Measurements from ENCODE around the gene TMA7B. TPM values are rescaled to one million over a fixed set of nuclear protein-coding genes. Genes with fewer than 3 reads are reported as not detected.

Gene TMA7B
- total and polyA plus RNA-seq, 2 donors (not counting 3 experiments of a cell fraction or from before 2014, with no cell fraction given) = not detected

DNA sequence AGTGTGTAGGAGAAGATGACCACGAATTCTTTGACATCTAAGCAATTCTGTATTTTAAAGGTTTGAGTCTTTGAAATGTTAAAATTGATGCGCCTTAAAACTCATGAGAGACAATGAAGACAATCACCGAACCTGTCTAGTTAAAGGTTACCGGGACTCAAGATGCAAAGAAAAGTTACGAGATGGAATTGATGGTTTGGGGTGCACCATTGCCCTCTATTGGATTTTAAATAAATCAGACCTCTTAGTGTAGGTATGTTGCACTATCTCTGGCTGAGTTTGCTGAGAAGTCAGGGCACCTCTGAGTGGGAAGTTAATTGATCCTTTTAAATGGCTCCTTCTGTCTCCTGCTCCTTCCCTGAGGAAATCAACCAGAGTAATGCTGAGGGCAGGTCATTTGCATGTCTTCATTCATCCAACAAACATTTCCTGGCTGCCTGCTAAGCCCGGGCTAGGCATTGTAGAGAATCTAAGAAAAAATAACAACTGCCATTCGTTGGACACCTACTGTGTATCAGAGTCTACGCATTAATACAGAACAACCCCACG is 19.4 kb upstream of the TMA7B start:
- Histone ChIP-seq H2AFZ (ENCODE audit: low read depth, low read length) (no peak overlapping the region), H3K9me1 (replicated peaks; ENCODE audit: control insufficient read depth, extremely low read depth, insufficient read depth, low read length) (no peaks in the 10 kb centered on the region), H3K27me3 (ENCODE audit: control insufficient read depth in 2 of 2, insufficient read depth in 2 of 2, low read length in 2 of 2) (peaks cover 13 to 15% of the 10 kb centered on the region in 2 experiments), H3K36me3 (ENCODE audit: control insufficient read depth in 2 of 2, extremely low read depth in 1 of 2, insufficient read depth in 2 of 2, low read length in 2 of 2) (no peaks in the 10 kb centered on the region), H3K9ac (replicated peaks; ENCODE audit: extremely low read depth, insufficient read depth, low read length) (no peak overlapping the region), H3K27ac (ENCODE audit: insufficient read depth, low read depth, low read length) (no peak overlapping the region), H3K4me1 (ENCODE audit: control insufficient read depth, extremely low read depth, insufficient read depth, low read length) (no peaks in the 10 kb centered on the region), H3K9me3 (replicated peaks; ENCODE audit: control insufficient read depth, insufficient read depth, low read length) (no peaks in the 10 kb centered on the region), H3K79me2 (ENCODE audit: control insufficient read depth, insufficient read depth, low read length) (no peaks in the 10 kb centered on the region), H3K4me2 (ENCODE audit: insufficient read depth, low read length) (no peak overlapping the region), H3K4me3 (replicated peaks in 1 of 3; ENCODE audit: insufficient read depth in 1 of 3, low read depth in 1 of 3, low read length in 3 of 3) (no peak overlapping the region), H4K20me1 (replicated peaks; ENCODE audit: control insufficient read depth, extremely low read depth, insufficient read depth, low read length) (no peaks in the 10 kb centered on the region)
- dilution Hi-C loops (cut with MboI; ENCODE audit: extremely low pct_ligation_motif_present, low sequenced_read_pairs) = no loop called here
- intact Hi-C loops (cut with micrococcal nuclease) = no loop called here
- POLR2A ChIA-PET = no interaction called here
- no TSS peak for BruUV-seq (replicated peaks)
- DNase-seq (ENCODE audit: low read depth, low spot score) (no peak), FAIRE-seq (no peak)
- TF ChIP-seq GATA2 (IDR thresholded peaks at IDR 0.05; ENCODE audit: insufficient read depth, insufficient read length, low read depth, low read length) = no peak
- TF ChIP-seq CTCF (IDR thresholded peaks at IDR 0.05; ENCODE audit: extremely low read depth in 1 of 2, insufficient read depth in 1 of 2, low read depth in 1 of 2, low read length in 2 of 2) = no peak
- TF ChIP-seq, protein P1, sequence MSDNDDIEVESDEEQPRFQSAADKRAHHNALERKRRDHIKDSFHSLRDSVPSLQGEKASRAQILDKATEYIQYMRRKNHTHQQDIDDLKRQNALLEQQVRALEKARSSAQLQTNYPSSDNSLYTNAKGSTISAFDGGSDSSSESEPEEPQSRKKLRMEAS (IDR thresholded peaks at IDR 0.05; ENCODE audit: insufficient read depth, insufficient read length) = no peak
- no peak for TF ChIP-seq FOS (IDR thresholded peaks at IDR 0.05; ENCODE audit: borderline replicate concordance, insufficient read depth, low read length)
- CTCF ChIA-PET = no interaction called here

GRCh38 chr22:39941601-39942000 is 18.6 kb upstream of the TMA7B start:
- H3K36me3 ChIP-seq (ENCODE audit: control insufficient read depth in 2 of 2, extremely low read depth in 1 of 2, insufficient read depth in 2 of 2, low read length in 2 of 2) = no peaks in the 10 kb centered on the region
- no peak overlapping the region for H2AFZ ChIP-seq (ENCODE audit: low read depth, low read length)
- no peaks in the 10 kb centered on the region for H3K79me2 ChIP-seq (ENCODE audit: control insufficient read depth, insufficient read depth, low read length)
- H3K27ac ChIP-seq (ENCODE audit: insufficient read depth, low read depth, low read length) = no peak overlapping the region
- H3K4me3 ChIP-seq (replicated peaks in 1 of 3; ENCODE audit: insufficient read depth in 1 of 3, low read depth in 1 of 3, low read length in 3 of 3) = no peak overlapping the region
- no TSS peak for BruUV-seq (replicated peaks)
- no peaks in the 10 kb centered on the region for H4K20me1 ChIP-seq (replicated peaks; ENCODE audit: control insufficient read depth, extremely low read depth, insufficient read depth, low read length)
- POLR2A ChIA-PET = no interaction called here
- intact Hi-C loops (cut with micrococcal nuclease) (no loop called here), dilution Hi-C loops (cut with MboI; ENCODE audit: extremely low pct_ligation_motif_present, low sequenced_read_pairs) (no loop called here)
- TF ChIP-seq JUN (IDR thresholded peaks at IDR 0.05; ENCODE audit: borderline replicate concordance, insufficient read depth, insufficient read length, low read depth) = no peak
- no peak for TF ChIP-seq FOS (IDR thresholded peaks at IDR 0.05; ENCODE audit: borderline replicate concordance, insufficient read depth, low read length)
- no peak for TF ChIP-seq POLR2A (IDR thresholded peaks at IDR 0.05; ENCODE audit: low read depth, low read length)
- TF ChIP-seq CTCF (IDR thresholded peaks at IDR 0.05; ENCODE audit: extremely low read depth in 1 of 2, insufficient read depth in 1 of 2, low read depth in 1 of 2, low read length in 2 of 2) = no peak
- TF ChIP-seq EZH2 (IDR thresholded peaks at IDR 0.05; ENCODE audit: borderline replicate concordance, low read depth, low read length, severe bottlenecking) = no peak
- no peaks in the 10 kb centered on the region for H3K9me3 ChIP-seq (replicated peaks; ENCODE audit: control insufficient read depth, insufficient read depth, low read length)
- peaks cover 9 to 11% of the 10 kb centered on the region in 2 experiments for H3K27me3 ChIP-seq (ENCODE audit: control insufficient read depth in 2 of 2, insufficient read depth in 2 of 2, low read length in 2 of 2)
- FAIRE-seq (no peak), DNase-seq (ENCODE audit: low read depth, low spot score) (no peak)
- CTCF ChIA-PET = interaction anchor here (2.1 to 2.9 kb wide), 2 partner anchors 9 to 83 kb away, joined by 13 to 14 read pairs; no protein-coding TSS in a partner anchor
- no peak overlapping the region for H3K4me2 ChIP-seq (ENCODE audit: insufficient read depth, low read length)
- no peaks in the 10 kb centered on the region for H3K9me1 ChIP-seq (replicated peaks; ENCODE audit: control insufficient read depth, extremely low read depth, insufficient read depth, low read length)
- H3K9ac ChIP-seq (replicated peaks; ENCODE audit: extremely low read depth, insufficient read depth, low read length) = no peak overlapping the region
- H3K4me1 ChIP-seq (ENCODE audit: control insufficient read depth, extremely low read depth, insufficient read depth, low read length) = no peaks in the 10 kb centered on the region

Measured in endothelial cell of umbilical vein (primary cell).